Psoas muscle (tissue), 8 donors: ENCODE data around the gene PRTN3. TPM values are rescaled to one million over a fixed set of nuclear protein-coding genes. Genes with fewer than 3 reads are reported as not detected.

Experiments
- ATAC-seq, 4 donors: fragments of 200-7000 bp; cut with Tn5 transposase; one replicate each; pipeline ENCODE4 v1.9.1; 2020; ENCODE audit warnings: moderate library complexity in 3 of 4, mild to moderate bottlenecking in 2 of 4
- DNase-seq, 2 donors: peaks; one replicate each; pipeline ENCODE4 v3.0.0-alpha.2; 2020
- H3K27ac ChIP-seq: fragments of 200-600 bp; one replicate; pipeline ENCODE4 v1.8.0; 2022
- H3K27me3 ChIP-seq, 3 donors: fragments of 200-600 bp in 1 of 3; one replicate each; pipeline versions ENCODE4 v1.6.1 to v1.8.0; 2013 to 2022; ENCODE audit warnings: low read length in 2 of 3, mild to moderate bottlenecking in 2 of 3, moderate library complexity in 1 of 3; ENCODE audit not compliant: insufficient read depth in 3 of 3
- H3K36me3 ChIP-seq, 2 donors: fragments of 200-600 bp in 1 of 2; one replicate each; pipeline versions ENCODE4 v1.6.1 to v1.8.0; 2013 to 2022; ENCODE audit warnings: low read depth in 1 of 2, mild to moderate bottlenecking in 1 of 2, moderate library complexity in 1 of 2; ENCODE audit not compliant: insufficient read depth in 1 of 2
- H3K4me1 ChIP-seq: fragments of 200-600 bp; one replicate; pipeline ENCODE4 v1.8.0; 2022
- H3K4me3 ChIP-seq: fragments of 200-600 bp; one replicate; pipeline ENCODE4 v1.8.0; 2022; ENCODE audit warnings: mild to moderate bottlenecking
- H3K9me3 ChIP-seq: fragments of 200-600 bp; one replicate; pipeline ENCODE4 v1.8.0; 2022
- WGBS, 3 donors: extraction: QIAGEN DNeasy Blood & Tissue Kit; methylation state at CpG; one replicate each; pipeline versions ENCODE4 v1.1.6 to v1.1.7; 2013; 5-methylcytosine and 5-hydroxymethylcytosine counted together
- intact Hi-C, 2 donors: fragments of 100-400 bp; cut with DNase I; formaldehyde crosslinking; loops; one replicate each; pipeline versions ENCODE4 v1.11.0 to v1.14.2; 2022
- polyA plus RNA-seq, 3 donors: library from polyadenylated mRNA; stranded (reverse); fragments of 200-250 nt; gene quantifications; one replicate each; pipeline ENCODE4 v1.2.3, GENCODE V29; 2013
- total RNA-seq, 4 donors: library from RNA; stranded (reverse); fragmentation: NEBNext Ultra II Directional in 2 of 4; extraction: Animal tissue kit (Norgen Biotek cat#: 25700) in 2 of 4; gene quantifications; one replicate each; pipeline versions ENCODE4 v1.2.1 to v1.2.4, GENCODE V29; 2021 to 2023
- TF ChIP-seq, protein P1 (sequence below): fragments of 200-600 bp; IDR thresholded peaks from one replicate; pipeline ENCODE4 v1.8.0; 2022; ENCODE audit warnings: antibody characterized with exemption
- donor health status: healthy with polysubstance abuse.
- donor health status: DM: no; HTN: no; CAD: no; lungs with moderate emphysema.
- donor health status: Bipolar disorder and iron deficiency.
- donor health status: healthy.
- donor health status: DM: yes; HTN: yes; CAD: no.
- donor health status: DM: no; HTN: no; CAD: no.
- donor health status: DM: no; HTN: no; CAD: no.
- donor health status: DM: yes; HTN: yes; CAD: no.

PRTN3 gene
- total and polyA plus RNA-seq, 7 donors: 0.04 to 0.34 (median 0.14) TPM; not detected in 3

DNA sequence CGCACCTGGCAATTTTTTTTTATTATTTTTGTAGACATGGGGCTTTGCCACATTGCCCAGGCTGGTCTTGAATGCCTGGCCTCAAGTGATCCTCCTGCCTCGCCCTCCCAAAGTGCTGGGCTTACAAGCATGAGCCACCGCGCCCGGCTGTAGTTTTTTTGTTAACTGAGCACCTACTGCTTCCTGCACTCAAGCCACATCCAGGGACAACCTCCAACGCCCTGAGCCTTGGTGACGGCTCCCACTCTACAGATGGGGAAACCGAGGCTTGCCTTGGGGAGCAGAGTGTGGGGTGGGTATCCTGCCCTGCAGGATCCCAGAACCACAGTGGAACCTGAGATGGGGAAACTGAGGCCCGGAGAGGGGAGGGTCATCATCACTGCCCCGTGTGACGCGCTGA is 14.3 kb downstream of the PRTN3 start:
- DNase-seq (no peak), ATAC-seq (no peak)
- Histone ChIP-seq H3K4me3 (no peak overlapping the region), H3K27ac (no peak overlapping the region), H3K27me3 (peaks cover 0 to 85% (median 14%) of the 10 kb centered on the region in 3 donors), H3K4me1 (peaks cover 12% of the 10 kb centered on the region), H3K9me3 (no peaks in the 10 kb centered on the region), H3K36me3 (no peaks in the 10 kb centered on the region)
- intact Hi-C loops: loop anchor here (5.0 to 10.0 kb wide), 3 partner anchors 62 to 130 kb away; partner anchors contain the start of genes KISS1R (in 1 of the 2) and WDR18 (in 1 of the 2)
- WGBS, 3 donors: 73 to 88% (median 85%) methylated on average over 12 of the region's 12 CpGs
- TF ChIP-seq, protein P1, sequence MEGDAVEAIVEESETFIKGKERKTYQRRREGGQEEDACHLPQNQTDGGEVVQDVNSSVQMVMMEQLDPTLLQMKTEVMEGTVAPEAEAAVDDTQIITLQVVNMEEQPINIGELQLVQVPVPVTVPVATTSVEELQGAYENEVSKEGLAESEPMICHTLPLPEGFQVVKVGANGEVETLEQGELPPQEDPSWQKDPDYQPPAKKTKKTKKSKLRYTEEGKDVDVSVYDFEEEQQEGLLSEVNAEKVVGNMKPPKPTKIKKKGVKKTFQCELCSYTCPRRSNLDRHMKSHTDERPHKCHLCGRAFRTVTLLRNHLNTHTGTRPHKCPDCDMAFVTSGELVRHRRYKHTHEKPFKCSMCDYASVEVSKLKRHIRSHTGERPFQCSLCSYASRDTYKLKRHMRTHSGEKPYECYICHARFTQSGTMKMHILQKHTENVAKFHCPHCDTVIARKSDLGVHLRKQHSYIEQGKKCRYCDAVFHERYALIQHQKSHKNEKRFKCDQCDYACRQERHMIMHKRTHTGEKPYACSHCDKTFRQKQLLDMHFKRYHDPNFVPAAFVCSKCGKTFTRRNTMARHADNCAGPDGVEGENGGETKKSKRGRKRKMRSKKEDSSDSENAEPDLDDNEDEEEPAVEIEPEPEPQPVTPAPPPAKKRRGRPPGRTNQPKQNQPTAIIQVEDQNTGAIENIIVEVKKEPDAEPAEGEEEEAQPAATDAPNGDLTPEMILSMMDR: no peak

DNA sequence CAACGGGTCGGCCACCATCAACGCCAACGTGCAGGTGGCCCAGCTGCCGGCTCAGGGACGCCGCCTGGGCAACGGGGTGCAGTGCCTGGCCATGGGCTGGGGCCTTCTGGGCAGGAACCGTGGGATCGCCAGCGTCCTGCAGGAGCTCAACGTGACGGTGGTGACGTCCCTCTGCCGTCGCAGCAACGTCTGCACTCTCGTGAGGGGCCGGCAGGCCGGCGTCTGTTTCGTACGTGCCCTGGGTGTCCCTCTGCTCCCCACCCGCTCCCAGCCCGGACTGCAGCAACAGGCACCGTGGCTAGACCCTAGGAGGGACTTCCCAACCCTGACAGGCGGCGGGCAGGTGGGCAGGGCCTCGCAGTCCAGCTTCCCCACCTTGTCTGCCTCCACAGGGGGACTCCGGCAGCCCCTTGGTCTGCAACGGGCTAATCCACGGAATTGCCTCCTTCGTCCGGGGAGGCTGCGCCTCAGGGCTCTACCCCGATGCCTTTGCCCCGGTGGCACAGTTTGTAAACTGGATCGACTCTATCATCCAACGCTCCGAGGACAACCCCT is 14.8 kb downstream of the PRTN3 start:
- H3K27me3 ChIP-seq: peaks cover 0 to 89% (median 16%) of the 10 kb centered on the region in 3 donors
- peaks cover 9% of the 10 kb centered on the region for H3K4me1 ChIP-seq
- no peaks in the 10 kb centered on the region for H3K36me3 ChIP-seq
- no peak overlapping the region for H3K4me3 ChIP-seq
- intact Hi-C loops: loop anchor here (2.0 to 10.0 kb wide), 4 partner anchors 62 to 129 kb away; partner anchors contain the start of genes KISS1R (in 1 of the 2) and WDR18 (in 1 of the 2)
- no peak overlapping the region for H3K27ac ChIP-seq
- ATAC-seq (no peak), DNase-seq (peak in 1 of 2 donors; percentile 34)
- WGBS, 3 donors: 67 to 68% (median 68%) methylated on average over 37 to 40 of the region's 40 CpGs
- TF ChIP-seq, protein P1: no peak
- no peaks in the 10 kb centered on the region for H3K9me3 ChIP-seq

DNA sequence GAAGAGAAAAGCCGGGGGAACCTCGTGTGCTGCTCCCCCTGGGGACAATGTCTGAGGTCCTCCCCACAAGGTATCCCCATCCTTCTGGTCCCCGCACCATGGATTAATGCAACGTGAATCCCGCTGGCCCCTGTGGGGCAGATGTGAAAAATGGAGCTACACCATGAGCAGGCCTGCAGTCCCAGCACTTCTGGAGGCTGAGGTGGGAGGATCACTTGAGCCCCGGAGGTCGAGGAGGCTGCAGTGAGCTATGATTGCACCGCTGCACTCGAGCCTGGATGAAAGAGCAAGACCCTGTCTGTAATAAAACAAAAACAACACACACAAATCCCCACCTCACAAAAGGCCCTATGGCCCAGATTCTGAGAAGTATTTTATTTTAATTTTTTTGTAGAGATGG is 17.5 kb downstream of the PRTN3 start:
- Histone ChIP-seq H3K27me3 (peaks cover 0 to 79% (median 19%) of the 10 kb centered on the region in 3 donors), H3K36me3 (no peaks in the 10 kb centered on the region), H3K4me3 (no peak overlapping the region), H3K9me3 (no peaks in the 10 kb centered on the region), H3K4me1 (peaks cover 5% of the 10 kb centered on the region), H3K27ac (no peak overlapping the region)
- TF ChIP-seq, protein P1: no peak
- no peak for ATAC-seq
- no peak for DNase-seq
- WGBS, 3 donors: 73 to 82% (median 79%) methylated on average over 9 of the region's 9 CpGs
- intact Hi-C loops: loop anchor here (5.0 to 10.0 kb wide), 3 partner anchors 59 to 127 kb away; partner anchors contain the start of genes KISS1R (in 1 of the 2) and WDR18 (in 1 of the 2)

DNA sequence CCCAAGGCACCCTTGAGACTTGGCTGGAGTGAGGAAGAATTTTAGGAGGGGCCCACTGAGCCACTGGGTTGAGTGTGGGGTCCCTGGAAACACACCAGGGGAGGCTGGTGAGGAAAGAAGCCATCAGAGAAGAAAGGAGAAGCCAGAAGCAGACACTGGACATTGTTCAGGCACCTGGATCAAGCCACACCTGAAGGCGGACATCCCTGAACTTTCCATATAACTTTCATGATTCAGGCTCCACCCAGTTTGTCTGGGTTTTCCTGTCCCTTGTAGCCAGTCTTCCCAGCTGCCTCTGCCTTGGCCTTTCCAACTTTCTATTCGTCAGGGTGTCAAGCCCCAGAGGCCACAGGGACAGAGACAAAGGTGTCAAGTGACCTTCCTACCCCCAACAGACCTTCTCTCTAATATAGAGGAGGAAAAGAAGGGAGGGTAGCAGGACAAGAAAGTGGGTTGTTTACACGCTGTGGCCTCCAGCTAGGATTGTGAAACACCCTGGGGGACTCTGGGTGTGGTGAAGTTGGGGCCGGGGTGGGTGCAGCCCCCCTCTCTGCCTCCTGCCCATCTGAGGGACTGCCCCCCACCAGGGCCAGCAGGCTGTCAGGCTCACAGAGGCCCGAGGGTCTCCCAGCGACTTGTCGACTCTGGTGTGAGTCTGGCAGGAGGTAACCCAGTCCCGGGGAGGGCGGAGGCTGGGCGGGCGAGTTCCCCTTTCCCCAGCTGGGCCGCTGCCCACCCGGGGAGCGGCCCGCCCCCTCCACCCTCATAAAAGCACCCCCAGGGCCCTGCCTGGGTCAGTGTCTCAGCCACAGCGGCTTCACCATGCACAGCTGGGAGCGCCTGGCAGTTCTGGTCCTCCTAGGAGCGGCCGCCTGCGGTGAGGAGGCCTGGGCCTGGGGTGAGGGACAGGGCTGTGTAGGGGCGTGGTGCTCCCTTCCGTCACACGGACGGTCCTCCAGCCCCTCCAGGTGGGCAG is 18.4 kb downstream of the PRTN3 start, which contains the start of gene CFD:
CFD (plus strand) TSS at position 797 of the 976 bp plus-strand sequence; CDS start at position 823, 26 bp downstream.
- Histone ChIP-seq H3K4me1 (peaks cover 9% of the 10 kb centered on the region), H3K27me3 (peaks cover 0 to 75% (median 17%) of the 10 kb centered on the region in 3 donors), H3K36me3 (no peaks in the 10 kb centered on the region), H3K9me3 (no peaks in the 10 kb centered on the region), H3K4me3 (peak within 1 kb of the TSS; percentile 55), H3K27ac (peak within 1 kb of the TSS; percentile 23)
- intact Hi-C loops: loop anchor here (5.0 to 10.0 kb wide), 3 partner anchors 58 to 126 kb away; partner anchors contain the start of genes KISS1R (in 1 of the 2) and WDR18 (in 1 of the 2)
- TF ChIP-seq, protein P1: no peak
- DNase-seq (peak; percentile 76 to 90), ATAC-seq (peak in 3 of 4 donors; percentile 22 to 58 (median 30))
- WGBS, 3 donors: 26 to 36% (median 29%) methylated on average over 18 to 24 of the region's 24 CpGs
